ENCODE measurements around the gene REPIN1. TPM values are rescaled to one million over a fixed set of nuclear protein-coding genes. Genes with fewer than 3 reads are reported as not detected.

Gene REPIN1
- total RNA-seq, 4 donors from 2014 or later, result 182 to 414 (median 247) TPM

DNA sequence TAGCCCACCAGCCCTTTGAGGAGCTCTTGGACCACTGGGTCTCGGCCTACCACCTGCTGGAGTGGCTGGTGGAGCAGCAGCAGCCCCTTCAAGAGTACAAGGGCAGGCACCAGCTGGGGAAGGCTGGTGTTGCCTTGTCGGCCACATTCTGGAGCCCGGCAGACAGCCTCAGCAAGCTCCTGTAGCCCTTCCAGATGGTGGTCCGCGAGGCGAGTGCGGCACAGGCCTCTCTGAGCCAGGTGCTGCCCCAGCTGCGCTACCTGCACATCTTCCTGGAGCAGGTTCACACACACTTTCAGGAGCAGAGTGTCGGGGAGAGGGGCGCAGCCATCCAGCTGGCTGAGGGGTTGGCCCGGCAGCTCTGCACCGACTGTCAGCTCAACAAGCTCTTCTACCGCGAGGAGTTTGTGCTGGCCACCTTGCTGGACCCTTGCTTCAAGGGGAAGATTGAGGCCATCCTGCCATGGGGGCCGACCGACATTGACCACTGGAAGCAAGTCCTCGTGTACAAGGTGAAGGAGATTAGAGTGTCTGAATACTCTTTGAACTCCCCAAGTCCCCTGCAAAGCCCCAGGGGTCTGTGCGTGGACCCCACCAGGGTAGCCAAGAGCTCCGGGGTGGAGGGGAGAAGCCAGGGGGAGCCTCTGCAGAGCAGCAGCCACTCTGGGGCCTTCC is 38.3 kb upstream of the REPIN1 start:
- H3K27me3 ChIP-seq, result no peaks in the 10 kb centered on the region
- H3K4me3 ChIP-seq, result no peak overlapping the region
- no peak overlapping the region for H3K27ac ChIP-seq
- no peak for DNase-seq
- in situ Hi-C loops (cut with MboI; ENCODE audit: low pct_ligation_motif_present in 1 of 4, low pct_unique_long_range_greater_than_20kb in 1 of 4, low sequenced_read_pairs in 3 of 4), result no loop called here
- no peaks in the 10 kb centered on the region for H3K36me3 ChIP-seq
- H3K4me1 ChIP-seq, result peaks cover 0 to 7% (median 4%) of the 10 kb centered on the region in 4 donors
- H3K9me3 ChIP-seq, result no peaks in the 10 kb centered on the region
- intact Hi-C loops (cut with DNase I; ENCODE audit: low total_unique reads), result no loop called here
- TF ChIP-seq, protein P1, sequence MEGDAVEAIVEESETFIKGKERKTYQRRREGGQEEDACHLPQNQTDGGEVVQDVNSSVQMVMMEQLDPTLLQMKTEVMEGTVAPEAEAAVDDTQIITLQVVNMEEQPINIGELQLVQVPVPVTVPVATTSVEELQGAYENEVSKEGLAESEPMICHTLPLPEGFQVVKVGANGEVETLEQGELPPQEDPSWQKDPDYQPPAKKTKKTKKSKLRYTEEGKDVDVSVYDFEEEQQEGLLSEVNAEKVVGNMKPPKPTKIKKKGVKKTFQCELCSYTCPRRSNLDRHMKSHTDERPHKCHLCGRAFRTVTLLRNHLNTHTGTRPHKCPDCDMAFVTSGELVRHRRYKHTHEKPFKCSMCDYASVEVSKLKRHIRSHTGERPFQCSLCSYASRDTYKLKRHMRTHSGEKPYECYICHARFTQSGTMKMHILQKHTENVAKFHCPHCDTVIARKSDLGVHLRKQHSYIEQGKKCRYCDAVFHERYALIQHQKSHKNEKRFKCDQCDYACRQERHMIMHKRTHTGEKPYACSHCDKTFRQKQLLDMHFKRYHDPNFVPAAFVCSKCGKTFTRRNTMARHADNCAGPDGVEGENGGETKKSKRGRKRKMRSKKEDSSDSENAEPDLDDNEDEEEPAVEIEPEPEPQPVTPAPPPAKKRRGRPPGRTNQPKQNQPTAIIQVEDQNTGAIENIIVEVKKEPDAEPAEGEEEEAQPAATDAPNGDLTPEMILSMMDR (IDR thresholded peaks at IDR 0.05), result no peak
- no peak for TF ChIP-seq POLR2AphosphoS5 (IDR thresholded peaks at IDR 0.05)
- TF ChIP-seq EP300 (IDR thresholded peaks at IDR 0.05; ENCODE audit: low read depth), result no peak
- TF ChIP-seq POLR2A (IDR thresholded peaks at IDR 0.05), result no peak
- 90% methylated on average over 16 of the region's 19 CpGs; no CpG with 5 or more reads in 1 of the 2 donors for WGBS, 2 donors (ENCODE audit: low coverage in 1 of 2)

DNA sequence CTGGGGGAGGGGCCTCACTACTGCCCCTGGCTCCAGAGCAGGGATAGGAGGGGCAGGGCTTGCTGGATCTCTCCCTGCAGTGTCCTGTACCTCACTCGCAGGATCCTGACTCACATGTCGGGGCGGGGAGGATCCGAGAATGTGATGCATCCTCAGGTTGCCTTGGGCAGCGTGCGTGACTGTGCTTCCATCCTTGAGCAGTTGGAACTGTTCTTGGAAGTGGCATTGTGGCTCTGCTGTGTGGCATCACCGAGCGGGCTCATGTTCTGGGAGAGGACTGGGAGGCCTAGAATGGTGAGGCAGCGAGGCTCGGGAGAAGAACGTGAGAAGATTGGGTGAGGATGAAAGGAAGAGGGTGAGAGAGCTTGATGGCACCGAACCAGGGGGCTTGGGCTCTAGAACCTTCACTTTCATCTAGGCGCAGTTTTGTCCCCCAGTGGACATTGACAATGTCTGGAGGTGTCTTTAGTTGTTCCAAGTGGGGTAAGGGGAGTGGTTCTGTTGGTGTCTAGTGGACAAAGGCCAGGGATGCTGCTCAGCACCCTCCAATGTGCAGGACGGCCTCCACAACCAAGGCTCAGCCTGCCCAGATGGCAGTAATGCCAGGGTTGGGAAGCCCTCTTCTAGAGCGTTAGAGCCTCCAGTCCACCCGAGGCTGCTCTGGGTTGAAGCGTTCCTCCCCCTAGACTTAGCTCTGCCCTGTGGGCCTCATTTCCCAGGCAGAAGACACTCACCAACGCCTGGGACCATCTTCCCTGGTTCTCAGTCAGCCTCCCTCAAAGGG is 35.6 kb upstream of the REPIN1 start:
- Histone ChIP-seq H3K4me1 (peaks cover 19 to 28% (median 24%) of the 10 kb centered on the region in 4 donors), H3K4me3 (no peak overlapping the region), H3K9me3 (no peaks in the 10 kb centered on the region), H3K27me3 (no peaks in the 10 kb centered on the region), H3K36me3 (no peaks in the 10 kb centered on the region), H3K27ac (no peak overlapping the region)
- in situ Hi-C loops (cut with MboI; ENCODE audit: low pct_ligation_motif_present in 1 of 4, low pct_unique_long_range_greater_than_20kb in 1 of 4, low sequenced_read_pairs in 3 of 4) (no loop called here), intact Hi-C loops (cut with DNase I; ENCODE audit: low total_unique reads) (no loop called here)
- TF ChIP-seq, protein P1 (IDR thresholded peaks at IDR 0.05), result no peak
- TF ChIP-seq POLR2AphosphoS5 (IDR thresholded peaks at IDR 0.05), result no peak
- no peak for TF ChIP-seq POLR2A (IDR thresholded peaks at IDR 0.05)
- TF ChIP-seq EP300 (IDR thresholded peaks at IDR 0.05; ENCODE audit: low read depth), result no peak
- no peak for DNase-seq
- WGBS, 2 donors (ENCODE audit: low coverage in 1 of 2), result 94 to 100% methylated on average over 7 to 18 of the region's 18 CpGs

DNA sequence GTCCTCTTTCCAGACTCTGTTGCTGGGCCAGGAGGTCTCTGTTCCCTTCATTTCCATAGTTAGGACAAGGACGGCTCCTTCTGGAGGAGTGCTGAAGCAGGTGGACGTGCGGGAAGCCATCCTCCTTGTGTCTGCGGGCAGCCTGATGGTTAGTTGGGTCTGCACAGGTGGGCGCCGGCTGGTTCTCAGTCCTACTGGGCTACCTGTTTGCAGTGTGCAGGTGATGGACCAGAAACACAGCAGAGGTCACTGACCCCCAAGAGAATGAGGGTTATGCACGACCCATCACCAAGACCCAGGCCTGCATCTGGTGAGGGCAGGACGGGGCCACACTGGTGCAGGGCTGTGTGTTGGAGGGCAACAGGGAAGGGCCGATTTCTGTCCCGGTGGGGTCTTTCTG is 35.0 kb upstream of the REPIN1 start:
- Histone ChIP-seq H3K9me3 (no peaks in the 10 kb centered on the region), H3K4me1 (peaks cover 19 to 35% (median 25%) of the 10 kb centered on the region in 4 donors), H3K36me3 (no peaks in the 10 kb centered on the region), H3K27ac (peak overlapping the region in 1 of 4 donors; percentile 94), H3K4me3 (no peak overlapping the region), H3K27me3 (no peaks in the 10 kb centered on the region)
- intact Hi-C loops (cut with DNase I; ENCODE audit: low total_unique reads), result no loop called here
- in situ Hi-C loops (cut with MboI; ENCODE audit: low pct_ligation_motif_present in 1 of 4, low pct_unique_long_range_greater_than_20kb in 1 of 4, low sequenced_read_pairs in 3 of 4), result no loop called here
- WGBS, 2 donors (ENCODE audit: low coverage in 1 of 2), result 97% methylated on average over 10 of the region's 10 CpGs; no CpG with 5 or more reads in 1 of the 2 donors
- no peak for DNase-seq
- TF ChIP-seq EP300 (IDR thresholded peaks at IDR 0.05; ENCODE audit: low read depth) (no peak), POLR2AphosphoS5 (IDR thresholded peaks at IDR 0.05) (no peak)
- TF ChIP-seq, protein P1 (IDR thresholded peaks at IDR 0.05), result no peak

DNA sequence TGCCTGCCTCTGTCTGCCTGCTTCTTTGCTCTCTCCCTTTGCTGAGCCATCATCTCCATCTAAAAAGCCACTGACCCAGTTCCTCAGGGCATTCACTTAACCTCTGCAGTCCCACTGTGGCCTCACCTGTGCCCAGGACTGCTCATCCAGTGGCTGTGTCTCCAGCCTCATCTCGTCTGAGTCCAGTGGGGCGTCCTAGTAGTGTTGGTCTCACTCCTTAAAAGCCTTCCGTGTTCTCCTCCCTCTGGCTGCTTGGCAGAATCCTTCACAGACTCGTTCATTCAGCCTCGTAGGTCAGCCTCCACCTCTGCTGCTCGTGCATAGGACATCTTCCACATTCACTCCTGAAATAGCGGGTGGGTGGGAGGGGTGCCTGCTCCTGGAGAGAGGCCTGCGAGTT is 34.5 kb upstream of the REPIN1 start:
- DNase-seq, result no peak
- no peak overlapping the region for H3K4me3 ChIP-seq
- in situ Hi-C loops (cut with MboI; ENCODE audit: low pct_ligation_motif_present in 1 of 4, low pct_unique_long_range_greater_than_20kb in 1 of 4, low sequenced_read_pairs in 3 of 4), result no loop called here
- H3K4me1 ChIP-seq, result peaks cover 19 to 38% (median 28%) of the 10 kb centered on the region in 4 donors
- H3K27ac ChIP-seq, result peak overlapping the region in 3 of 4 donors; percentile 32 to 94 (median 68)
- H3K27me3 ChIP-seq, result no peaks in the 10 kb centered on the region
- TF ChIP-seq POLR2AphosphoS5 (IDR thresholded peaks at IDR 0.05), result no peak
- no peak for TF ChIP-seq POLR2A (IDR thresholded peaks at IDR 0.05)
- TF ChIP-seq, protein P1 (IDR thresholded peaks at IDR 0.05), result no peak
- no peak for TF ChIP-seq EP300 (IDR thresholded peaks at IDR 0.05; ENCODE audit: low read depth)
- H3K36me3 ChIP-seq, result no peaks in the 10 kb centered on the region
- WGBS, 2 donors (ENCODE audit: low coverage in 1 of 2), result 92 to 94% methylated on average over 5 to 8 of the region's 8 CpGs
- no peaks in the 10 kb centered on the region for H3K9me3 ChIP-seq
- intact Hi-C loops (cut with DNase I; ENCODE audit: low total_unique reads), result no loop called here
